Sigmoid colon (tissue), 3 donors: ENCODE data around the gene C8G.

ENCODE experiments used
- CTCF ChIP-seq, 4 experiments: fragments of 450-650 bp in 3 of 4; fragments of 200-600 bp in 1 of 4; IDR thresholded peaks; one replicate each; pipeline ENCODE4 v1.5.1; 2016 to 2019; ENCODE audit warnings: antibody characterized with exemption in 4 of 4, mild to moderate bottlenecking in 3 of 4, moderate library complexity in 2 of 4
- POLR2A ChIP-seq, 2 donors: fragments of 450-650 bp; IDR thresholded peaks; one replicate each; pipeline ENCODE4 v1.6.1; 2016; ENCODE audit warnings: antibody characterized with exemption in 2 of 2, mild to moderate bottlenecking in 2 of 2, moderate library complexity in 2 of 2

- TF ChIP-seq CTCF (IDR thresholded peaks at IDR 0.05) (no peak), POLR2A (IDR thresholded peaks at IDR 0.05) (no peak)
Observed at GRCh38 chr9:136910197-136910900, 34.7 kb upstream of the C8G start.
